PFSK-1 (cell line): ENCODE data around the gene MTX3.

Experiments used
- POLR2AphosphoS5 ChIP-seq: IDR thresholded peaks from 2 replicates; pipeline ENCODE4 v1.6.1; 2012; ENCODE audit warnings: low read depth, mild to moderate bottlenecking, control low read depth, low read length, moderate library complexity
- SIN3A ChIP-seq: IDR thresholded peaks from 2 replicates; pipeline ENCODE4 v1.6.1; 2012; ENCODE audit warnings: mild to moderate bottlenecking, low read length, moderate library complexity, borderline replicate concordance; ENCODE audit not compliant: insufficient read depth
- TAF1 ChIP-seq: IDR thresholded peaks from 2 replicates; pipeline ENCODE4 v1.6.1; 2012; ENCODE audit warnings: low read length, control low read depth, borderline replicate concordance; ENCODE audit not compliant: insufficient read depth

GRCh38 chr5:80035839-80036238 is 44.8 kb upstream of the MTX3 start:
- TF ChIP-seq SIN3A (no peak), POLR2AphosphoS5 (no peak), TAF1 (no peak)
